ENCODE results near the gene CELSR1.

CELSR1 gene, protein sequence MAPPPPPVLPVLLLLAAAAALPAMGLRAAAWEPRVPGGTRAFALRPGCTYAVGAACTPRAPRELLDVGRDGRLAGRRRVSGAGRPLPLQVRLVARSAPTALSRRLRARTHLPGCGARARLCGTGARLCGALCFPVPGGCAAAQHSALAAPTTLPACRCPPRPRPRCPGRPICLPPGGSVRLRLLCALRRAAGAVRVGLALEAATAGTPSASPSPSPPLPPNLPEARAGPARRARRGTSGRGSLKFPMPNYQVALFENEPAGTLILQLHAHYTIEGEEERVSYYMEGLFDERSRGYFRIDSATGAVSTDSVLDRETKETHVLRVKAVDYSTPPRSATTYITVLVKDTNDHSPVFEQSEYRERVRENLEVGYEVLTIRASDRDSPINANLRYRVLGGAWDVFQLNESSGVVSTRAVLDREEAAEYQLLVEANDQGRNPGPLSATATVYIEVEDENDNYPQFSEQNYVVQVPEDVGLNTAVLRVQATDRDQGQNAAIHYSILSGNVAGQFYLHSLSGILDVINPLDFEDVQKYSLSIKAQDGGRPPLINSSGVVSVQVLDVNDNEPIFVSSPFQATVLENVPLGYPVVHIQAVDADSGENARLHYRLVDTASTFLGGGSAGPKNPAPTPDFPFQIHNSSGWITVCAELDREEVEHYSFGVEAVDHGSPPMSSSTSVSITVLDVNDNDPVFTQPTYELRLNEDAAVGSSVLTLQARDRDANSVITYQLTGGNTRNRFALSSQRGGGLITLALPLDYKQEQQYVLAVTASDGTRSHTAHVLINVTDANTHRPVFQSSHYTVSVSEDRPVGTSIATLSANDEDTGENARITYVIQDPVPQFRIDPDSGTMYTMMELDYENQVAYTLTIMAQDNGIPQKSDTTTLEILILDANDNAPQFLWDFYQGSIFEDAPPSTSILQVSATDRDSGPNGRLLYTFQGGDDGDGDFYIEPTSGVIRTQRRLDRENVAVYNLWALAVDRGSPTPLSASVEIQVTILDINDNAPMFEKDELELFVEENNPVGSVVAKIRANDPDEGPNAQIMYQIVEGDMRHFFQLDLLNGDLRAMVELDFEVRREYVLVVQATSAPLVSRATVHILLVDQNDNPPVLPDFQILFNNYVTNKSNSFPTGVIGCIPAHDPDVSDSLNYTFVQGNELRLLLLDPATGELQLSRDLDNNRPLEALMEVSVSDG (N-terminal part only)

DNA sequence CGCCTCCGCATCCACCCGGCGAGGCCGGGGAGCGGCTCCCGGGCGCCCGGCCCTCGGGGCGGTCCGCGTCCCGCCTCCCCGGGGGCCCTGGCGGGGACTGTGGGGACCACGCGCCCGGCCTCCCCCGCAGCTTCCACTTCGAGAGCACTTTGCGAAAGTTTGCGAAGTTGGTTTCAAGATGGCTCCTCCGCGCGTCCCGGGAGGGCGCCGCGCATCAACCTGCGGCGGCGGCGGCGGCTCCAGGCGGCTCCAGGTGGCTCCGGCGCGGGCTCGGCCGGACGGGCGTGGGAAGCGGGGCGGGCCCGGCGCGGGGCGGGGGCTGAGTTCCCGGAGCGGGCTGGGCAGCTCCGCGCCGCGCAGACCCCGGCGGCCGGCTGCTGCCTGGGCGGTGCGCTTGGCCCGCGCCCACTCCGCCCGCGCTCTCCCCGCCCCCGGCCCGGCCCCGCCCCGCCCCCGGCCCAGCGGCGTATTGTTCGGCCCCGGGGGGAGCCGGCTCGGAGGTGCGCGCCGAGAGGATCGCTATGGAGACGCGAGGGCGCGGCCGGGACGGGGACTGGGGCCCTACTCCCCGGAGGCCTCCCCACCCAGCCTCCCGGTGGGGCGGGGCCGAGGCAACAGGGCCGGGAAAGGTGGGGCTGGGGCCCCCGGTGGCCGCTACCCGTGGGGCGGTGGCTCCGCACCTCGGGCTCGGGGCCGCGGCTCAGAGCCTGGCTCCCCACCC is at the start of gene CELSR1:
TSS of gene CELSR1 (minus strand) at position 396 of the 721 bp plus-strand sequence. CDS start 450 bp downstream, outside the sequence.
- Histone ChIP-seq H3K4me3 (ENCODE audit: low read length) (no peak within 1 kb of the TSS), H3K79me2 (ENCODE audit: low read length) (no peaks in the 10 kb centered on the region), H3K36me3 (replicated peaks; ENCODE audit: low read depth, low read length) (no peaks in the 10 kb centered on the region), H3K27me3 (ENCODE audit: low read depth, low read length) (peaks cover 12% of the 10 kb centered on the region; the same call in 1 of the 2 replicates), H3K9me3 (ENCODE audit: insufficient read depth, low read length) (no peaks in the 10 kb centered on the region), H3K27ac (ENCODE audit: low read length) (no peak within 1 kb of the TSS), H2AFZ (ENCODE audit: low read depth, low read length) (no peak within 1 kb of the TSS), H3K9ac (ENCODE audit: low read length) (no peak within 1 kb of the TSS), H4K20me1 (ENCODE audit: insufficient read depth, low read length) (peaks cover under 1% of the 10 kb centered on the region; the same call in 1 of the 2 replicates), H3K4me2 (ENCODE audit: low read length) (no peak within 1 kb of the TSS), H3K4me1 (ENCODE audit: low read length) (no peaks in the 10 kb centered on the region)
- TF ChIP-seq EZH2phosphoT487 (IDR thresholded peaks at IDR 0.05; ENCODE audit: low read depth): no peak
- TF ChIP-seq, protein P1, sequence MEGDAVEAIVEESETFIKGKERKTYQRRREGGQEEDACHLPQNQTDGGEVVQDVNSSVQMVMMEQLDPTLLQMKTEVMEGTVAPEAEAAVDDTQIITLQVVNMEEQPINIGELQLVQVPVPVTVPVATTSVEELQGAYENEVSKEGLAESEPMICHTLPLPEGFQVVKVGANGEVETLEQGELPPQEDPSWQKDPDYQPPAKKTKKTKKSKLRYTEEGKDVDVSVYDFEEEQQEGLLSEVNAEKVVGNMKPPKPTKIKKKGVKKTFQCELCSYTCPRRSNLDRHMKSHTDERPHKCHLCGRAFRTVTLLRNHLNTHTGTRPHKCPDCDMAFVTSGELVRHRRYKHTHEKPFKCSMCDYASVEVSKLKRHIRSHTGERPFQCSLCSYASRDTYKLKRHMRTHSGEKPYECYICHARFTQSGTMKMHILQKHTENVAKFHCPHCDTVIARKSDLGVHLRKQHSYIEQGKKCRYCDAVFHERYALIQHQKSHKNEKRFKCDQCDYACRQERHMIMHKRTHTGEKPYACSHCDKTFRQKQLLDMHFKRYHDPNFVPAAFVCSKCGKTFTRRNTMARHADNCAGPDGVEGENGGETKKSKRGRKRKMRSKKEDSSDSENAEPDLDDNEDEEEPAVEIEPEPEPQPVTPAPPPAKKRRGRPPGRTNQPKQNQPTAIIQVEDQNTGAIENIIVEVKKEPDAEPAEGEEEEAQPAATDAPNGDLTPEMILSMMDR (IDR thresholded peaks at IDR 0.05; ENCODE audit: low read depth, low read length): no peak

DNA sequence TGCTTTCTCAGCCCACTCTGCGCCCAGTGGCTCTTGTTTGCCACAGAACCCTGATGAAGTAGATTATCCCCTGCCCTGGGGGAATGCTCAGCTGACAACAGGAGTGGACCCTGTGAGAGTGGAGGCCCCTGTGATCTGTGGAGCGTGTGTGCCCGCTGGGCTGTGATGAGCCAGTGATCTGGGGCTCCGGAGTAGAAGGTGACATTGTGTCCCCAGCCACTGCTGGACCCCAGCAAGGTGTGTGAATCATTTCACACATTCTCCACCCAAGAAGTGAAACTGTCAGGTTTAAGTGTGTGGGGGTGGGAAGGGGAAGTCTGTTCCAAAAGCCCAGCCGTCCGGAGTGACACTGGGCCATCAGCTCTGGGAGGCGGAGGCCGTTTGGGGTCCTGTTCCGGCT is 49.6 kb upstream of the CELSR1 start:
- Histone ChIP-seq H2AFZ (ENCODE audit: low read depth, low read length) (no peak overlapping the region), H3K9ac (ENCODE audit: low read length) (peak overlapping the region; percentile 98), H3K4me2 (ENCODE audit: low read length) (peak overlapping the region; percentile 97), H4K20me1 (ENCODE audit: insufficient read depth, low read length) (peaks cover 8% of the 10 kb centered on the region; the same call in 1 of the 2 replicates), H3K27me3 (ENCODE audit: low read depth, low read length) (no peaks in the 10 kb centered on the region), H3K36me3 (replicated peaks; ENCODE audit: low read depth, low read length) (peaks cover 3% of the 10 kb centered on the region), H3K4me1 (ENCODE audit: low read length) (peaks cover 67% of the 10 kb centered on the region), H3K4me3 (ENCODE audit: low read length) (peak overlapping the region; percentile 81), H3K9me3 (ENCODE audit: insufficient read depth, low read length) (no peaks in the 10 kb centered on the region), H3K27ac (ENCODE audit: low read length) (peak overlapping the region; percentile 91), H3K79me2 (ENCODE audit: low read length) (peaks cover 83% of the 10 kb centered on the region)
- TF ChIP-seq, protein P1 (IDR thresholded peaks at IDR 0.05; ENCODE audit: low read depth, low read length): no peak
- TF ChIP-seq EZH2phosphoT487 (IDR thresholded peaks at IDR 0.05; ENCODE audit: low read depth): no peak

DNA sequence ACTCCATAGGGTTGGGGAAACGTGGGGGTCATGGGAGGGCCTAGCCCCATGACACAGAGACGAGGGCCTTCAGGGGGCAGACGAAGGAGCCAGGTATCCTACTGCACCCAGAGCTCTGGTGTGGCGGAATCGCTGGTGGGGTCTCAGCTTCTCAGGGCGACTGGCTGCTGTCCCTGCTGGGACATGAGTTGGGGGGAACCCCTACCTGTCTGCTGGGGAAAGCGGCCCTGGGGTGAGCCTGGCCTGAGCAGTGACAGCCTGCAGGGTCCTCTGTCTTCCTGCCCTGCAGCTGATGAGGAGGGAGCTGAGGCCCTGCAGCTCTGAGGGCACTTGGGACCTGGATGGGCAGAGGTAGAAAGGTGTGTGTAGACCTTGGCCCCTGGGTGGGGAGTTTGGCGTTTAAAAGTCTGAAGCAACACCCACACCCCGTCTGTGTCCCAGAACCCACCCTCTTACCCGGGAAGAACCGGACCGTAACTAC is 49.2 kb upstream of the CELSR1 start:
- Histone ChIP-seq H3K9ac (ENCODE audit: low read length) (peak overlapping the region; percentile 98), H3K27ac (ENCODE audit: low read length) (peak overlapping the region; percentile 91), H3K4me3 (ENCODE audit: low read length) (peak overlapping the region; percentile 81), H4K20me1 (ENCODE audit: insufficient read depth, low read length) (peaks cover 11% of the 10 kb centered on the region), H3K9me3 (ENCODE audit: insufficient read depth, low read length) (no peaks in the 10 kb centered on the region), H3K4me2 (ENCODE audit: low read length) (peak overlapping the region; percentile 97), H3K79me2 (ENCODE audit: low read length) (peaks cover 85% of the 10 kb centered on the region), H3K4me1 (ENCODE audit: low read length) (peaks cover 63% of the 10 kb centered on the region), H3K36me3 (replicated peaks; ENCODE audit: low read depth, low read length) (peaks cover 4% of the 10 kb centered on the region), H2AFZ (ENCODE audit: low read depth, low read length) (no peak overlapping the region), H3K27me3 (ENCODE audit: low read depth, low read length) (no peaks in the 10 kb centered on the region)
- TF ChIP-seq, protein P1 (IDR thresholded peaks at IDR 0.05; ENCODE audit: low read depth, low read length): no peak
- TF ChIP-seq EZH2phosphoT487 (IDR thresholded peaks at IDR 0.05; ENCODE audit: low read depth): no peak

All from OCI-LY3 (cell line).